GM23338 (cell line): ENCODE results near the gene LRP1B.

Experiments used
- CREB1 ChIP-seq: fragments of 250-450 bp; sonication (Bioruptor Pico); IDR thresholded peaks from 2 replicates; pipeline ENCODE4 v1.5.0; 2020; ENCODE audit warnings: low read depth, mild to moderate bottlenecking, moderate library complexity
- CTCF ChIP-seq, 2 experiments: fragments of 200-600 bp in 1 of 2; sonication (generic) in 1 of 2; conservative IDR thresholded peaks; 2 replicates each; pipeline versions ENCODE4 v1.5.1 to v1.6.1; 2016 to 2017; ENCODE audit warnings: antibody characterized with exemption in 2 of 2, low read depth in 2 of 2, mild to moderate bottlenecking in 2 of 2, moderate library complexity in 1 of 2
- EZH2 ChIP-seq: fragments of 200-600 bp; sonication (generic); IDR thresholded peaks from one replicate; pipeline ENCODE4 v1.8.0; 2017; ENCODE audit warnings: antibody characterized with exemption, mild to moderate bottlenecking, low read depth; ENCODE audit not compliant: unreplicated experiment
- JUNB ChIP-seq: IDR thresholded peaks from one replicate; pipeline ENCODE4 v1.6.1; 2016; ENCODE audit warnings: antibody characterized with exemption; ENCODE audit not compliant: unreplicated experiment
- POLR2AphosphoS5 ChIP-seq: IDR thresholded peaks from 2 replicates; pipeline ENCODE4 v1.6.1; 2016; ENCODE audit warnings: antibody characterized with exemption, low read depth
- REST ChIP-seq: IDR thresholded peaks from one replicate; pipeline ENCODE4 v1.6.1; 2018; ENCODE audit warnings: antibody characterized with exemption; ENCODE audit not compliant: unreplicated experiment
- ZNF114 ChIP-seq: fragments of 250-450 bp; sonication (Bioruptor Pico); IDR thresholded peaks from 2 replicates; pipeline ENCODE4 v1.5.0; 2020; ENCODE audit warnings: mild to moderate bottlenecking, moderate library complexity
- ZNF331 ChIP-seq: fragments of 250-450 bp; sonication (Bioruptor Pico); IDR thresholded peaks from 2 replicates; pipeline ENCODE4 v1.5.0; 2020; ENCODE audit warnings: low read depth, mild to moderate bottlenecking, moderate library complexity

GRCh38 chr2:141660232-141660631, 470.6 kb downstream of the LRP1B start:
- TF ChIP-seq REST (no peak), ZNF331 (no peak), CTCF (conservative IDR thresholded peaks at IDR 0.05; ENCODE audit: low read depth in 2 of 2) (no peak), JUNB (no peak), CREB1 (CRISPR knock-in tag) (no peak), POLR2AphosphoS5 (no peak), EZH2 (no peak), ZNF114 (CRISPR knock-in tag) (no peak)
